Uterus (tissue), 4 donors: Measurements from ENCODE around the gene SUPT3H. TPM values are rescaled to one million over a fixed set of nuclear protein-coding genes. Genes with fewer than 3 reads are reported as not detected.

Experiments used
- DNase-seq, 2 donors: peaks; one replicate each; pipeline ENCODE4 v3.0.0-alpha.2; 2019 to 2020
- H3K27ac ChIP-seq, 2 donors: fragments of 200-600 bp; sonication (generic); 1 replicate in 1 of 2; 2 replicates in 1 of 2; pipeline ENCODE4 v1.5.1; 2016 to 2018
- H3K27me3 ChIP-seq, 2 donors: fragments of 200-600 bp; sonication (generic); one replicate each; pipeline ENCODE4 v1.5.1; 2018 to 2019; ENCODE audit warnings: control low read depth in 1 of 2
- H3K36me3 ChIP-seq, 2 donors: fragments of 200-600 bp; sonication (generic); one replicate each; pipeline ENCODE4 v1.5.1; 2019; ENCODE audit warnings: control low read depth in 1 of 2
- H3K4me1 ChIP-seq, 2 donors: fragments of 200-600 bp; sonication (generic); one replicate each; pipeline ENCODE4 v1.5.1; 2018 to 2019; ENCODE audit warnings: control low read depth in 1 of 2
- H3K4me3 ChIP-seq, 2 donors: fragments of 200-600 bp; sonication (generic); 1 replicate in 1 of 2; 2 replicates in 1 of 2; pipeline ENCODE4 v1.5.1; 2018 to 2019; ENCODE audit warnings: mild to moderate bottlenecking in 1 of 2
- H3K9me3 ChIP-seq, 2 donors: fragments of 200-600 bp; sonication (generic); one replicate each; pipeline ENCODE4 v1.5.1; 2019; ENCODE audit warnings: control low read depth in 1 of 2
- CTCF ChIP-seq, 4 experiments: fragments of 200-600 bp in 2 of 4; fragments of 450-650 bp in 2 of 4; sonication (generic) in 2 of 4; IDR thresholded peaks; one replicate each; pipeline ENCODE4 v1.5.1; 2016 to 2019; ENCODE audit warnings: antibody characterized with exemption in 4 of 4, mild to moderate bottlenecking in 2 of 4, moderate library complexity in 1 of 4
- POLR2A ChIP-seq, 2 donors: fragments of 450-650 bp; IDR thresholded peaks; one replicate each; pipeline ENCODE4 v1.6.1; 2016; ENCODE audit warnings: antibody characterized with exemption in 2 of 2, mild to moderate bottlenecking in 1 of 2, moderate library complexity in 1 of 2
- intact Hi-C: fragments of 100-400 bp; cut with DNase I; formaldehyde crosslinking; loops from one replicate; pipeline ENCODE4 v1.15.1; 2023; ENCODE audit warnings: low total_unique reads
- total RNA-seq, 4 donors: library from RNA; depleted of rRNA in 3 of 4; stranded (reverse); fragments of >200 nt in 3 of 4; gene quantifications; one replicate each; pipeline versions ENCODE4 v1.1.0 to v1.2.4, GENCODE V29; 2014 to 2023
- donor health status: DM: yes; HTN: yes; CAD: no.

Gene SUPT3H
- total RNA-seq, 4 donors from 2014 or later: 1.3 to 14.9 (median 7.6) TPM

DNA sequence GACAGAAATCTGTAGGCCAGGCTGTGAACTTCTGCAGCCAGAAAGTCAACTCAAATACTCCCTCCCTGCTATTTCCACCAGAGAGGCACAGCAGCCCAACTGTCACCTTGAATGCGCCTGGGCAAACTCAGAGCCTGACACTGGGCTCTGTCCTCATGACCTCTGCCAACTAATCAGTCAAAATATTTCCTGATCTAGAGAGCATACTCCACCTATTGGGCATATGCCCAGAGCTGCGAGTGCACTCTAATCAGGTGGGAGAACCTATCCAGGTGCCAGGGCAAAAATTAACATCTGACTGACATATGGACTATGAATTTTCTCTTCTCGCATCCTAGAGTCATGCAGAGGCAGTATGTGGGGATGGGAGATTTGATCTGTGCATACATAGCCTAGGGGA, 455.9 kb downstream of the SUPT3H start:
- H3K4me1 ChIP-seq: no peaks in the 10 kb centered on the region
- no peak for DNase-seq
- H3K9me3 ChIP-seq: no peaks in the 10 kb centered on the region
- H3K36me3 ChIP-seq: no peaks in the 10 kb centered on the region
- no peak overlapping the region for H3K27ac ChIP-seq
- H3K27me3 ChIP-seq: no peaks in the 10 kb centered on the region
- no peak for TF ChIP-seq CTCF (IDR thresholded peaks at IDR 0.05)
- TF ChIP-seq POLR2A (IDR thresholded peaks at IDR 0.05): no peak
- intact Hi-C loops: no loop called here
- no peak overlapping the region for H3K4me3 ChIP-seq

DNA sequence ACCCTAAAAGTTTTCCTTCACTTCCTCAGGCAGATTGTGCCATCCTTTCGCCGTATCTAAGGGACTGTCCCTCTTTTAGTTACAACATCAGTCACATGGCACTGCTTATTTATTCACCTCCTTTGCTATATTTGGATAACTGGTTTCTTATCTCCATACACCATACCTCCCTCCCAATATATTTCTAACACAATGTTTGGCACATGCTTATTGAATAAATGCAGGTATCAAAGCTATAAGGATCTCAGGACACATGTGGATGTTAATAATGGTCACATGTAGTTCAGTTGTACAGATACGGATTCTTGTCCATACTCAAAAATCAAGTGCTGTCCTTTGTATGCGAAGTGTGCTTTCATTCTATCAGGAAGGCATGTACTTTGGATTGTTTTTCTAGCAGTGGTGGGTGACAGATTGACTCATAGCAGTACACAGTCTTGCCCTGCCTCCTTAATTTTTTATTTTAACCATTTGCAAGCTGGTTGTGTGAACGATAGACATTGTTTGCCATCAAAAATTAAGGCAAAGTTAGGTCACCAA, 456.7 kb downstream of the SUPT3H start:
- DNase-seq: no peak
- Histone ChIP-seq H3K9me3 (no peaks in the 10 kb centered on the region), H3K36me3 (no peaks in the 10 kb centered on the region), H3K27ac (no peak overlapping the region), H3K4me3 (no peak overlapping the region), H3K27me3 (no peaks in the 10 kb centered on the region), H3K4me1 (no peaks in the 10 kb centered on the region)
- TF ChIP-seq POLR2A (IDR thresholded peaks at IDR 0.05): no peak
- TF ChIP-seq CTCF (IDR thresholded peaks at IDR 0.05): no peak
- intact Hi-C loops: no loop called here

DNA sequence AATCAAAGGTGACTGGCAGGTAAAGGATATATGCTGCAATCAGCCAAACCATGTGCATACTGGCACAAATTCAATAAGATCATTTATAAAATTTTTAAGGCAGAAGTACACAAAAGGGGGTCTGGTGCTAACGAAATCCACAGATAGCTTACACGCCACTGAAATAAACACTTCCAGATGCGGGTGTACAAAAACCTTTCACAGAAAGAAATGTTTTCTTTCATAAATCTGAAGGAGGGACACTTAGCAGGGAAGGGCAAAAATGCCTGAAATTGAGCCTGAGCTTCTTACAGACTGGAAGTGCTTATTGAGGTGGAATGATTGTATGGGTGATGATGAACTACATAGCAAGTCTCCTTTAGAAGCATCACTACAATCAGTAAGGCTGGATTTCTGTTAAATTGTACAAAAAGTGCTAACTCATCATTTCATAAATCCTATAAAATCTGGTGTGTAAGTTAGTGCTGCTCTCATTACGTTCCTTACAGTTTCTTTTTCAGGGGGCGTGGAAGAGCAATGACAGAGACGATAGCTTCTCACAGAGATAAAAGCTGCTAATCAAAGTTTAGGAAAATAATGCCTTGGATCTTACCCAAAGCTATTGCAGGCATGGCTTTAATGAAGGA, 458.9 kb downstream of the SUPT3H start:
- H3K9me3 ChIP-seq: no peaks in the 10 kb centered on the region
- DNase-seq: no peak
- H3K4me3 ChIP-seq: no peak overlapping the region
- H3K27me3 ChIP-seq: no peaks in the 10 kb centered on the region
- TF ChIP-seq CTCF (IDR thresholded peaks at IDR 0.05): no peak
- no peak for TF ChIP-seq POLR2A (IDR thresholded peaks at IDR 0.05)
- no peaks in the 10 kb centered on the region for H3K4me1 ChIP-seq
- intact Hi-C loops: no loop called here
- no peak overlapping the region for H3K27ac ChIP-seq
- H3K36me3 ChIP-seq: no peaks in the 10 kb centered on the region

DNA sequence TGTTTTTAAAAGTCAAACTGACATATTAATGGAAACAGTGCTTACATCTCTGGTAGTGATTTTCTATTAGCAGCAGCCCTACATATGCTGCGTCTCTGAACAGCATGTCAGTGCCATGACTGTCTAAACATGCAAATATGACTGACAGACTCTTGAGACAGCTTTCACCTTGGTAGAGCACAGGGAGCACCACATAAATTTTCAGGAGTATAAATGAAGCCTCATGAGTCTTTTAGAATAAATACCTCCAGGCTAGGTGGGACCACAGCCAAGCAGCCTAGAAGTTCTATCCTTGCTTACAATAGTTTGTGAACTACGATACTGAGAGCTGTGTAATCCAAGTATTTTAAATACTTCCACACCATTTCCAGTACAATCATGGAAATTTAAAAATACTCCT, 460.3 kb downstream of the SUPT3H start:
- Histone ChIP-seq H3K4me3 (no peak overlapping the region), H3K4me1 (no peaks in the 10 kb centered on the region), H3K36me3 (no peaks in the 10 kb centered on the region), H3K27ac (no peak overlapping the region), H3K27me3 (no peaks in the 10 kb centered on the region), H3K9me3 (no peaks in the 10 kb centered on the region)
- TF ChIP-seq POLR2A (IDR thresholded peaks at IDR 0.05) (no peak), CTCF (IDR thresholded peaks at IDR 0.05) (no peak)
- intact Hi-C loops: no loop called here
- no peak for DNase-seq

DNA sequence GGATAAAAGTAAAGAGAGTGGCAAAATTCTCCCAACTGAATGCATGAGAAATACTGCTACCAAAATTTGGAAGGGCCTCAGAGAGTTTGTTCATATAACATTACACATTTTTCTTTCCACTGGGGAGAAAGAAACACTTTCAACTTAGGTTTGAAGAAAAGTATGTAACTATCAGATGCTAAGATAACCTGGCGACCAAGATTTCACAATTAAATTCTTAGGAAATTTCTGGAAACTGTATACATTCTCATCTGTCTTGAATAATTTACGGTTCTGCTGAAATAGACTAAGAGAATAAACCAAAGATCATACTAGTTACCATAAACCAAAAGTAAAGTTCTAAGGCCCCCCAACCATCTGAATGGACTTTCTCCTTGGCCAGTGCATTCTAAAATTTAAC, 462.6 kb downstream of the SUPT3H start:
- no peaks in the 10 kb centered on the region for H3K27me3 ChIP-seq
- DNase-seq: no peak
- no peaks in the 10 kb centered on the region for H3K36me3 ChIP-seq
- H3K9me3 ChIP-seq: no peaks in the 10 kb centered on the region
- intact Hi-C loops: no loop called here
- no peaks in the 10 kb centered on the region for H3K4me1 ChIP-seq
- H3K27ac ChIP-seq: no peak overlapping the region
- no peak overlapping the region for H3K4me3 ChIP-seq
- TF ChIP-seq POLR2A (IDR thresholded peaks at IDR 0.05) (no peak), CTCF (IDR thresholded peaks at IDR 0.05) (no peak)
